Measurements from ENCODE around the gene BNIP5.

Gene BNIP5

DNA sequence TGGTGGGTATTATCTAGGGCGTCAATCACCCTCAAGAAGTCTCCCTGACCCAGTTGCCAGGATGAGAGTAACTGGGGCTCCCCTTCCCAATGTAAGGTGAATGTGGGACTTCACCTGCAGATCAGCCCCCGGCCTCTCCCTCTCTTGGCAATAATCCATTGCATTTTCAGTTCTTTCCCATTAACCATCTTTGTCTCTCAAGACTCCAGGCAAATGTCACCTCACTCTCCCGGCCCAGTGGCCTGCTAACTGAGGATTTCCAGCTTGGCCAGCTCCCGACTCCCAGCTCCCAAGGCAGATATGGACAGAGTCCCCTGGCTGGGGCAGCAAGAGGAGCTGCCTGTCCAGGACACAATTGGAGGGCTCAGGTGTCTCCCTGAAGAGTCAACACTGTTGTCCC, 43.5 kb upstream of the BNIP5 start:
- TF ChIP-seq, protein P1, sequence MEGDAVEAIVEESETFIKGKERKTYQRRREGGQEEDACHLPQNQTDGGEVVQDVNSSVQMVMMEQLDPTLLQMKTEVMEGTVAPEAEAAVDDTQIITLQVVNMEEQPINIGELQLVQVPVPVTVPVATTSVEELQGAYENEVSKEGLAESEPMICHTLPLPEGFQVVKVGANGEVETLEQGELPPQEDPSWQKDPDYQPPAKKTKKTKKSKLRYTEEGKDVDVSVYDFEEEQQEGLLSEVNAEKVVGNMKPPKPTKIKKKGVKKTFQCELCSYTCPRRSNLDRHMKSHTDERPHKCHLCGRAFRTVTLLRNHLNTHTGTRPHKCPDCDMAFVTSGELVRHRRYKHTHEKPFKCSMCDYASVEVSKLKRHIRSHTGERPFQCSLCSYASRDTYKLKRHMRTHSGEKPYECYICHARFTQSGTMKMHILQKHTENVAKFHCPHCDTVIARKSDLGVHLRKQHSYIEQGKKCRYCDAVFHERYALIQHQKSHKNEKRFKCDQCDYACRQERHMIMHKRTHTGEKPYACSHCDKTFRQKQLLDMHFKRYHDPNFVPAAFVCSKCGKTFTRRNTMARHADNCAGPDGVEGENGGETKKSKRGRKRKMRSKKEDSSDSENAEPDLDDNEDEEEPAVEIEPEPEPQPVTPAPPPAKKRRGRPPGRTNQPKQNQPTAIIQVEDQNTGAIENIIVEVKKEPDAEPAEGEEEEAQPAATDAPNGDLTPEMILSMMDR (IDR thresholded peaks at IDR 0.05; ENCODE audit: low read depth, low read length) = no peak
- TF ChIP-seq MYC (IDR thresholded peaks at IDR 0.05; ENCODE audit: low read depth, low read length) = no peak
- no peak for TF ChIP-seq POLR2A (IDR thresholded peaks at IDR 0.05; ENCODE audit: extremely low read depth, insufficient read length)
- TF ChIP-seq, protein P2, sequence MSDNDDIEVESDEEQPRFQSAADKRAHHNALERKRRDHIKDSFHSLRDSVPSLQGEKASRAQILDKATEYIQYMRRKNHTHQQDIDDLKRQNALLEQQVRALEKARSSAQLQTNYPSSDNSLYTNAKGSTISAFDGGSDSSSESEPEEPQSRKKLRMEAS (IDR thresholded peaks at IDR 0.05; ENCODE audit: low read depth, low read length) = no peak
- no peak for DNase-seq (ENCODE audit: low read depth)

DNA sequence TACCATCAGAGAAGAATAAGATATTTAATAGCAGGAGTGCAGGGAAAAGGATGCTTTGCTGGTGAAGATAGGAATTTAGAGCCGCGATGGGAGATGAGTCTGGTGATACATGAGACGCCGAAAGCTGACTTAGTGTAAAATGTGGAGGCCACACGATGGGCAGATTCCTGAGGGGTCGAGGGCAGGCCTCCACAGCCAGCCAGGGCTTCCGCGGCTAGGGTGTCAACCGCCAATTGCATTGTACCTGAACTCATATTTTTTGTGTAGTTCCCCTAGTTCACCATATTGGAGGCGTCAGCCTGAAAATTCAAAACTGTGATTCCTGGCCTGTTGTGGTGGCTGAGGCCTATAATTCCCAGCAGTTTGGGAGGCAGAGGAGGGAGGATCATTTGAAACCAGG, 42.2 kb upstream of the BNIP5 start:
- no peak overlapping the region for H3K4me3 ChIP-seq (ENCODE audit: low read depth, low read length)
- TF ChIP-seq POLR2A (IDR thresholded peaks at IDR 0.05; ENCODE audit: extremely low read depth, insufficient read length) (no peak), MYC (IDR thresholded peaks at IDR 0.05; ENCODE audit: low read depth, low read length) (no peak)
- TF ChIP-seq, protein P1 (IDR thresholded peaks at IDR 0.05; ENCODE audit: low read depth, low read length) = no peak
- TF ChIP-seq, protein P2 (IDR thresholded peaks at IDR 0.05; ENCODE audit: low read depth, low read length) = no peak
- DNase-seq (ENCODE audit: low read depth) = no peak

More for the DNA sequence above, 43.5 kb upstream of the BNIP5 start:
- H3K4me3 ChIP-seq (ENCODE audit: low read depth, low read length) = no peak overlapping the region

DNA sequence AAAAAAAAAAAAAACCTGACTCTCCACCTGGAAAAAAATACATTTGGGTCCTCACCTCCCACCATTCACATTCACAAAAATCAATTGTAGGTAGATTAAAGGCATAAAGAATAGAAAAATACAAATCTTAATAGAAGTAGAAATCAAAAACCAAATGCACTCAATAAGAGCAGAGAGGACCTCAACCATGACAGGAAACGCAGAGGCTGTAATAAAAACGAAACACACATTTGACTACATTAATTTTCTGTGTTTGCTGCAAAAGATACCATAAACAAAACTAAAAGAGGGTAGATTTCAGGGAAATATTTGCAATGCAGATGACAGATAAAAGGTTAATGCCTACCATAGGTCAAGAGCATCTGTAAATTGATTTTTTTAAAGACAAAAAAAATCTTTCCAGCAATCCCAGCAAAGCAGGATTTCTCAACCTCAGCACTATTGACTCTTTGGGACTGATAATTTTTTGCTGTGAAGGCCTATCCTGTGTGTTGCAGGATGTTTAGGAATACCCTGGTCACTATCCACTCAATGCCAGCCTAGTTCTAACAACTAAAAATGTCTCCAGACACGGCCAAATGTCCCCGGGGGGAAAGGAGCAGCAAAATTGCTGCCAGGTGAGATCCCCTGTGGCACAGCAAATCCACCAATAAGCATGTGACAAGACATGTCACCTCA, 41.7 kb upstream of the BNIP5 start:
- no peak overlapping the region for H3K4me3 ChIP-seq (ENCODE audit: low read depth, low read length)
- TF ChIP-seq, protein P1 (IDR thresholded peaks at IDR 0.05; ENCODE audit: low read depth, low read length) = no peak
- TF ChIP-seq POLR2A (IDR thresholded peaks at IDR 0.05; ENCODE audit: extremely low read depth, insufficient read length) = no peak
- no peak for TF ChIP-seq MYC (IDR thresholded peaks at IDR 0.05; ENCODE audit: low read depth, low read length)
- TF ChIP-seq, protein P2 (IDR thresholded peaks at IDR 0.05; ENCODE audit: low read depth, low read length) = no peak
- no peak for DNase-seq (ENCODE audit: low read depth)

DNA sequence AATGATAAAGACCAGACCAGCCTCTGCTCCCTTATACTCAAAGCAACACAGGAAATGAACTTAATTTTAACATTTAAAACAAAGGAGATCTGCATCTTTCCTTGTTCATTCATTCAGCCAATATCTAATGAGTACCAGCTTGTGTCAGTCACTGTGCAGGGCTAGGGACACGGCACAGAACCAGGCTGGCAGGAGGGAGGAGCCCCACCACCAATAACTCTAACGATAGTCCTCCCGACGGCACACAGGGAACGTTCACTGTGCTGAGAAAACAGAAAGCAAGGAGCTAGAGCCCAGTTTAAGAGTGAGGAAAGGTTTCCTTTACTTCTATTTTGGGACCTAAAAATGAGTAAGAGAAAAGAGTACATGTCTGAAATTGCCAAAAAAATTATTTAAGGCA, 40.9 kb upstream of the BNIP5 start:
- no peak for TF ChIP-seq MYC (IDR thresholded peaks at IDR 0.05; ENCODE audit: low read depth, low read length)
- TF ChIP-seq, protein P1 (IDR thresholded peaks at IDR 0.05; ENCODE audit: low read depth, low read length) = no peak
- TF ChIP-seq, protein P2 (IDR thresholded peaks at IDR 0.05; ENCODE audit: low read depth, low read length) = no peak
- TF ChIP-seq POLR2A (IDR thresholded peaks at IDR 0.05; ENCODE audit: extremely low read depth, insufficient read length) = no peak

DNA sequence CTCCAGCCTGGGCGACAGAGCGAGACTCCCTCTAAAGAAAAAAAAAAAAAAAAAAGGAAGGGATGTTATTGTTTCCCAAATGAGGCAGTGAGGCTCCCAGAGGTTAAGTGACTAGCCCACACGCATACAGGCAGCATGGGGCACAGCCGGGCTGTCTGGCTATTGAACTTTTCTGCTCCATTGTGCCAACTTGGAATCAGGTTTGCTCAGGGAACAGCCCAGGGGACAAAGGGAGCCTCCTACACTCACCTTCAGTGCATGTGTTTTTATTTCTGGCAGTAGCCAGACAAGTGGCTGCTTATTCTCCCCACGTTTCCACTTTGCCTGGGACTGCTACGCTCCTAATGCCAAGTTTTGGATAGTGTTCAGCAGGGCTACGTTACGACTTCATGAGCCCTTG, 40.1 kb upstream of the BNIP5 start:
- no peak for DNase-seq (ENCODE audit: low read depth)
- TF ChIP-seq POLR2A (IDR thresholded peaks at IDR 0.05; ENCODE audit: extremely low read depth, insufficient read length) = no peak
- no peak overlapping the region for H3K4me3 ChIP-seq (ENCODE audit: low read depth, low read length)

More for the DNA sequence above, 40.9 kb upstream of the BNIP5 start:
- DNase-seq (ENCODE audit: low read depth) = no peak
- no peak overlapping the region for H3K4me3 ChIP-seq (ENCODE audit: low read depth, low read length)

DNA sequence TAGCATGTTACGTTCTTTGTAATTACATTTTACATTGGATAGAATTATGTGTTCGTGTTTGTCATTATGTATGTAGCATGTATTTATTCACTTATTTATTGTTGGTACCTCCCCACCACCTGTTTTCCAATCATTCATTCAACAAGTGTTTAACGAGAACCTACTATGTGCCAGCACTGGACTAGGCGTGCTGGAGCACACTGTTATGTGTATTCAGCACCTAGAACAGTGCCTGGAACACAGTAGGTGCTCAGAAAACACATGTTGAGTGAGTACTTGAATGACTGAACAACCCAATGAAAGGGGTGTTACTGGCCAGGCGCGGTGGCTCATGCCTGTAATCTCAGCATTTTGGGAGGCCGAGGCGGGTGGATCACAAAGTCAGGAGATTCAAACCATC, 39.5 kb upstream of the BNIP5 start:
- TF ChIP-seq, protein P2 (IDR thresholded peaks at IDR 0.05; ENCODE audit: low read depth, low read length) = no peak
- TF ChIP-seq, protein P1 (IDR thresholded peaks at IDR 0.05; ENCODE audit: low read depth, low read length) = no peak
- no peak for TF ChIP-seq POLR2A (IDR thresholded peaks at IDR 0.05; ENCODE audit: extremely low read depth, insufficient read length)
- no peak for TF ChIP-seq MYC (IDR thresholded peaks at IDR 0.05; ENCODE audit: low read depth, low read length)
- no peak for DNase-seq (ENCODE audit: low read depth)
- no peak overlapping the region for H3K4me3 ChIP-seq (ENCODE audit: low read depth, low read length)
